GM13976 (cell line): ENCODE results near the gene ASTN2.
A peak's percentile ranks its signal among the peaks of the same experiment; 100 is the strongest.

Experiments
- DNase-seq: peaks from one replicate; pipeline ENCODE4 v3.0.0; 2012; ENCODE audit warnings: low spot score
- in situ Hi-C: fragments of 300-500 bp; cut with MboI; formaldehyde crosslinking; loops from one replicate; pipeline ENCODE4 v1.12.0; 2022; ENCODE audit warnings: low sequenced_read_pairs, mixed read lengths, inconsistent platforms; ENCODE audit not compliant: unreplicated experiment
- TF ChIP-seq, protein P1 (sequence below): IDR thresholded peaks from 2 replicates; pipeline ENCODE4 v1.5.1; 2012; ENCODE audit warnings: borderline replicate concordance, mild to moderate bottlenecking; ENCODE audit not compliant: insufficient read depth; ENCODE audit errors: extremely low read depth, missing control alignments, control extremely low read depth

The ASTN2 gene

DNA sequence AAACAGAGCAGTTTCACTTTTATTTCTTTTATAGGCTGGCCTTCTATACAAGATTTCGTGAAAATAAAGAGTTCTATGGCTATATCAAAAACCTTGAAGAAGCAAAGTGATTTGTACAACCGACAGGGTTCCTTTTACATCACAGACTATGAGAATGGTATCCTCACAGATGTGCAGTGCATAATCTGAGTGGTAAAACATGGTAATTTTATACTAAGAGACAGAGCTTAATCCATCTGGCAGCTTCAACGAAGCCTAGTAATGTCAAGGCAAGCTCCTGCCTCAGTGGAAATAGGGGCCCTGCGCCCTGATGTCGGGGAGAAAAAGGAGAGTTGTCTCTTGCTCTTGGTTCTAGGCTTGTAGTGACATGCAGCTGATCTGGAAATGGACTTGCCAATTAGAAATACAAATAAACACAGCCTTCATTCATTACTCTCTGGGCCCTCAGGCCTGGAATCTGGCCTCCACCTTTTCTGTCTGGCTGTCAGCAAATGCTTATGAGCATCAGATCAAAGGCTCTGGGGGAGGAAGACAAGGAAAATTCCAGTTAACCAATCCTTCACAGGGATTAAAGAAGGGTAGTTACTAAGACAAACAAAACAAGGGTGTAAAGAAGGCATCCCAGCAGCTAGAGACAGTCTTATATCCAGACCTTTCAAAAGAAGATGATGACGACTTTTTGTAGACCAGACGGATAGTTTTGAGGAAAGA lies 761.4 kb downstream of the ASTN2 start:
- in situ Hi-C loops, result loop anchor here (25.0 kb wide), 2 partner anchors 491 to 1041 kb away; partner anchors contain the start of gene PAPPA

DNA sequence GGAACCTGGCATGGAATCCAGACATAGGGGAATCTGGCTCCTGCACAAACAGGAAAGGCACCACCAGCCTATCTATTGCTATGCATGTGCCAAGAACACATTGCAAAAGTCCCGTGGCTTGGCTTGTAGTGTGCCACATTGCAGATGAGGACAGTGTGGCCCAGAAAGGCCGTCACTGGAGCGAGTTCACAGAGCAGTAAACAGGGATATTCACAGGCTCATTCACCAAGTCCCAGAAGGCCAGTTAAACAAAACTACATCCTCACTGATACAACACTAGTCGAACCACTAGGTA lies 767.4 kb downstream of the ASTN2 start:
- in situ Hi-C loops, result no loop called here
- TF ChIP-seq, protein P1, sequence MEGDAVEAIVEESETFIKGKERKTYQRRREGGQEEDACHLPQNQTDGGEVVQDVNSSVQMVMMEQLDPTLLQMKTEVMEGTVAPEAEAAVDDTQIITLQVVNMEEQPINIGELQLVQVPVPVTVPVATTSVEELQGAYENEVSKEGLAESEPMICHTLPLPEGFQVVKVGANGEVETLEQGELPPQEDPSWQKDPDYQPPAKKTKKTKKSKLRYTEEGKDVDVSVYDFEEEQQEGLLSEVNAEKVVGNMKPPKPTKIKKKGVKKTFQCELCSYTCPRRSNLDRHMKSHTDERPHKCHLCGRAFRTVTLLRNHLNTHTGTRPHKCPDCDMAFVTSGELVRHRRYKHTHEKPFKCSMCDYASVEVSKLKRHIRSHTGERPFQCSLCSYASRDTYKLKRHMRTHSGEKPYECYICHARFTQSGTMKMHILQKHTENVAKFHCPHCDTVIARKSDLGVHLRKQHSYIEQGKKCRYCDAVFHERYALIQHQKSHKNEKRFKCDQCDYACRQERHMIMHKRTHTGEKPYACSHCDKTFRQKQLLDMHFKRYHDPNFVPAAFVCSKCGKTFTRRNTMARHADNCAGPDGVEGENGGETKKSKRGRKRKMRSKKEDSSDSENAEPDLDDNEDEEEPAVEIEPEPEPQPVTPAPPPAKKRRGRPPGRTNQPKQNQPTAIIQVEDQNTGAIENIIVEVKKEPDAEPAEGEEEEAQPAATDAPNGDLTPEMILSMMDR, result no peak

More for the DNA sequence above, 761.4 kb downstream of the ASTN2 start:
- DNase-seq, result no peak
- TF ChIP-seq, protein P1, result no peak

DNA sequence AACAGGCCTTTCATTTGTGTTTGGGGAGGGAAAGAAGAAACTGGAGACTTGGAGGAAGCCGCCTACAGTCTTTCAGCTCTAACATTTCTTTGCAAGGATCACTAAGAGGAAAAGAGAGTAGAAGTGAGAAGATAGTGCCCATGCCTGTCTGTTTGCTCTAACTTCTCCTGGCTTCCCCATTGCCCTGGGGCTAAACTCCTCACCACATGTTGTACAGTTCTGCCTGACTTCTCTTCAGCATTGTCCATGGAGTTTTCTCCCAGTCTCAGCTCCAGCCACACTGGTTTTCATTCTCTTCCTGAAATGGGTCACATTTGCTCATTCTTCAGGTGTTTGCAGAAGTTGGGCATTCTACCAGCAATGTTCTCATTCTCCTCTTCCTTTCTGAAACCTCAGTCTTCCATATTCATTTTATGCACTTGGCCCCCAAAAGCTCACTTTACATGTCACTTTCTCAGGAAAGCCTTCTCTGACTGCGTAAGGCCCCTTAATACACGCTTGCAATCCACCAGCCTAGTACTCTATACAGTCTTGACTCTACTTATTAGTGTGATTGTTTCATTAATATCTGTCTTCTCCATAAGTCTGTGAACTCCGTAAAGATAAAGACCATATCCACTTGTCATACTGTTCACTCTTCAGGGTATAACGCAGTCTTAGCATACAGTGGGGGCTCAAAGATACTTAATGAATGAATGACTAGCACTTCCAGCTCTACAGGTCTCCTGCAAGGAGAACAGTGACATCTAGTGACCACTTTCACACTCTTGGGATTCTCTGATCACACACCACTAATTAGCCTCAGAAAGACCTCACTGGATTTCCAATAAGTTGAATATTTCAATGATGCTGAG lies 768.0 kb downstream of the ASTN2 start:
- in situ Hi-C loops, result no loop called here
- DNase-seq, result no peak
- TF ChIP-seq, protein P1, result peak; percentile 47

More for the DNA sequence above, 767.4 kb downstream of the ASTN2 start:
- DNase-seq, result no peak

DNA sequence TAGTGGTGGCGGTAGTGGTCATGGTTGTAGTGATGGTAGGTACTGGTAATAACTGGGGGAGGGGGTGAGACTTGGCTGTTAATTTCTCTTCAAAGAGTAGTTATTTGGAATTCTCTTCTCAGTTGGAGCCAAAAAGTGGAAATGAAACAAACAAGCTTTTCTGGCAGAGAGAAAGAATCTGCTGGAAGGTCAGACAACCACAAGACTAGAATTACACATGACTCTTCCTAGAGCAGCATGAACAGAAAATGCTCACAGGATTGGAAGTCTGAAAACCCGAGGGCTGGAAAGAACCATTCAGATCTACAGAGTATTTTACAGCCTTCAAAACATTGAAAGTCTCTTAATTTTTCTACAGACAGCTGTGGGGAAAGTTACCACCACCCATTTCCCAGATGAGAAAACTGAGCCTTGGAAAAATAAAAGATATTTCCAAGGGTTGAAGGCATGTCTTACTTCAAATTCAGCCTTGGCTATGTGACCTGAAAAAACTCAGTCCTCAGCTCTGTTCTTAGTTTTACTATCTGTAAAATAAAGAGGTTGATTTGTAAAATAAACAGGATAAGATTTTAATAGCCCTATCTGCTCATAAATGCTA lies 770.7 kb downstream of the ASTN2 start:
- TF ChIP-seq, protein P1, result no peak
- in situ Hi-C loops, result no loop called here
- no peak for DNase-seq

DNA sequence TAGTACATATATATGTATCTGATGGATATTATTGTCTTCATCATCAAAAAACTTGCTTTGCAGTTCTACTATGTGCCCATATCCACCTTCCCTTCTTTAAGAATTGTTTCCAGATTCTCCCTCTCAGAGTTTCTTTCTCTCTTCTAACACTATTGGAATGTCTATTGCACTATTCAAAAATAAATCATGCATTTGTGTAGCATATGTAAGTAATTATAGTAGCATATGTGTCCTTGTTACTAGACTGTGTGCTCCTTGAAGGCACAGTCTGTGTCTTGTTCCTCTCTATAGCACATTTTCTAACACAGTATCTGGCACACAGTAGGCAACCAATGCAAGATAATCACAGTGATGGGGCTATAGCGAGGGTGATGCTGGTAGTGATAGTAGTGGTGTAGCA lies 771.2 kb downstream of the ASTN2 start:
- TF ChIP-seq, protein P1, result no peak
- in situ Hi-C loops, result no loop called here
- DNase-seq, result no peak

DNA sequence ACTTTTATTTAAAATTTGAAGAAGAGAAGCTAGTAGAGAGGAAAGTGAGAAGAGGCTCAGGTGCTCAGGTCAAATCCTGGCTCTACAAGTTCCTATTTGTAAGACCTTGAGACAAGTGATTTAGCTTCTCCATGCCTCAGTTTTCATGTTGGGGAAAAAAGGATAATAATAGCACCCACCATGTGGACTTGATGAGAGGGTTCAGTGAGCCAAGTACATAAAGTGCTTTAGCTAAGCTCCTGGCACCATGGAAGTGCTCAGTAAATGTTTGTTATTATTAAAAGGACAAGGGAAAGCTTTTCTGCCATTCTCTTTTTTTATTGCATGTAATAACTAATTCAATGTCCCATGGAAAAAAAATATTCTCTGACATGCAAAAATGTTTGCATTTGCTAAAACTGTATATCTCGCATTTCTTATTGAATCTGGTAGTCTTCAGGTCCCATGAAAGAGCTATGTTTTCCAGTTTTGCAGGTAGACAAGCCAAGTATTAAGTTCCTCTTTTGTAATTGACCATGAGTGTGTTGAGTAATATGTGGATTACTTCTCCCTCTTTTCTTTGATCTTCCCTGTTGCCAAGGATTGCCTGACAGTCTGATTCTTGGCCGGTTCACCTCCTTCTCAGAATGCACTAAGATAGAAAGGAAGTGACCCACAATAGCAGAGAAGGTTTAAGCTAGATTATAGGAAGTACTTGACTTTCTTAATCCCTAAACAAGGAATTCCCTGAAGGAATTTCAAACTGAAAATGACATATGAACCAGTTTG lies 773.4 kb downstream of the ASTN2 start:
- TF ChIP-seq, protein P1, result no peak
- in situ Hi-C loops, result no loop called here

More for the DNA sequence above, 773.4 kb downstream of the ASTN2 start:
- no peak for DNase-seq
